Esophagus squamous epithelium (tissue), 4 donors: Measurements from ENCODE around the gene GANAB.
"Not testable (repeated sequence)": the region's sequence is repeated elsewhere in the genome, so short reads cannot be mapped to it uniquely, and the experiment has no call there.

Experiments used
- POLR2A ChIP-seq, 4 donors: fragments of 450-650 bp; IDR thresholded peaks; one replicate each; pipeline ENCODE4 v1.6.1; 2017; ENCODE audit warnings: antibody characterized with exemption in 4 of 4, mild to moderate bottlenecking in 4 of 4, moderate library complexity in 3 of 4
- TF ChIP-seq, protein P1 (sequence below), 6 experiments: fragments of 450-650 bp in 4 of 6; fragments of 200-600 bp in 2 of 6; sonication (generic) in 2 of 6; IDR thresholded peaks; one replicate each; pipeline ENCODE4 v1.5.1; 2016 to 2019; ENCODE audit warnings: antibody characterized with exemption in 6 of 6, mild to moderate bottlenecking in 4 of 6, moderate library complexity in 4 of 6

DNA sequence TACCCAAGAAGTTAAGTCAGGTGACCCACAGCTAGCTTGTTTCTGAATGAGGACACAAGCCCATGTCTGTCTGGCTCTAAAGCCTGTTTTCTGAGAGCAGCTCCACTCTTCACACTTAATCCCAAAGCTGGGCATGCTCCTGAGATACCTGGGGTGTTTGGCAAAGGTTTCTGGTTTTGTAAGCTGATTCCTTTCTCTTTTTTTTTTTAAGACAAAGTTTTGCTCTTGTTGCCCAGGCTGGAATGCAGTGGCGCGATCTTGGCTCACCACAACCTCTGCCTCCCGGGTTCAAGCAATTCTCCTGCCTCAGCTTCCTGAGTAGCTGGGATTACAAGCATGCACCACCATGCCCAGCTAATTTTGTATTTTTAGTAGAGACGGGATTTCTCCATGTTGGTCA lies 47.2 kb upstream of the GANAB start:
- TF ChIP-seq, protein P1, sequence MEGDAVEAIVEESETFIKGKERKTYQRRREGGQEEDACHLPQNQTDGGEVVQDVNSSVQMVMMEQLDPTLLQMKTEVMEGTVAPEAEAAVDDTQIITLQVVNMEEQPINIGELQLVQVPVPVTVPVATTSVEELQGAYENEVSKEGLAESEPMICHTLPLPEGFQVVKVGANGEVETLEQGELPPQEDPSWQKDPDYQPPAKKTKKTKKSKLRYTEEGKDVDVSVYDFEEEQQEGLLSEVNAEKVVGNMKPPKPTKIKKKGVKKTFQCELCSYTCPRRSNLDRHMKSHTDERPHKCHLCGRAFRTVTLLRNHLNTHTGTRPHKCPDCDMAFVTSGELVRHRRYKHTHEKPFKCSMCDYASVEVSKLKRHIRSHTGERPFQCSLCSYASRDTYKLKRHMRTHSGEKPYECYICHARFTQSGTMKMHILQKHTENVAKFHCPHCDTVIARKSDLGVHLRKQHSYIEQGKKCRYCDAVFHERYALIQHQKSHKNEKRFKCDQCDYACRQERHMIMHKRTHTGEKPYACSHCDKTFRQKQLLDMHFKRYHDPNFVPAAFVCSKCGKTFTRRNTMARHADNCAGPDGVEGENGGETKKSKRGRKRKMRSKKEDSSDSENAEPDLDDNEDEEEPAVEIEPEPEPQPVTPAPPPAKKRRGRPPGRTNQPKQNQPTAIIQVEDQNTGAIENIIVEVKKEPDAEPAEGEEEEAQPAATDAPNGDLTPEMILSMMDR (IDR thresholded peaks at IDR 0.05) = not testable (repeated sequence)
- not testable (repeated sequence) for TF ChIP-seq POLR2A (IDR thresholded peaks at IDR 0.05)
